Kidney epithelial cell (primary cell): ENCODE data around the gene C19orf53. TPM values are rescaled to one million over a fixed set of nuclear protein-coding genes. Genes with fewer than 3 reads are reported as not detected.
"Not testable (repeated sequence)": the region's sequence is repeated elsewhere in the genome, so short reads cannot be mapped to it uniquely, and the experiment has no call there.

Source experiments
- DNase-seq: peaks from one replicate; pipeline ENCODE4 v3.0.0-alpha.2; 2010; ENCODE audit warnings: low read depth
- H3K27me3 ChIP-seq: 2 replicates; pipeline ENCODE4 v1.6.0; 2011; ENCODE audit warnings: low read length; ENCODE audit not compliant: control insufficient read depth, insufficient read depth
- H3K36me3 ChIP-seq: 2 replicates; pipeline ENCODE4 v1.5.1; 2011; ENCODE audit warnings: low read length; ENCODE audit not compliant: control insufficient read depth, insufficient read depth
- H3K4me3 ChIP-seq: 2 replicates; pipeline ENCODE4 v1.5.1; 2011; ENCODE audit warnings: low read depth, mild to moderate bottlenecking, control low read depth, low read length
- total RNA-seq: library from RNA; depleted of rRNA; stranded (reverse); fragments of >200 nt; gene quantifications from 2 replicates; pipeline ENCODE4 v1.2.3, GENCODE V29; 2015
- TF ChIP-seq, protein P1 (sequence below): IDR thresholded peaks from 2 replicates; pipeline ENCODE4 v1.5.1; 2011; ENCODE audit warnings: mild to moderate bottlenecking, moderate library complexity, low read length, control low read depth, inconsistent platforms; ENCODE audit not compliant: insufficient read depth, poor library complexity, severe bottlenecking

C19orf53 gene
- total RNA-seq, 1 donor from 2014 or later: 203 TPM

DNA sequence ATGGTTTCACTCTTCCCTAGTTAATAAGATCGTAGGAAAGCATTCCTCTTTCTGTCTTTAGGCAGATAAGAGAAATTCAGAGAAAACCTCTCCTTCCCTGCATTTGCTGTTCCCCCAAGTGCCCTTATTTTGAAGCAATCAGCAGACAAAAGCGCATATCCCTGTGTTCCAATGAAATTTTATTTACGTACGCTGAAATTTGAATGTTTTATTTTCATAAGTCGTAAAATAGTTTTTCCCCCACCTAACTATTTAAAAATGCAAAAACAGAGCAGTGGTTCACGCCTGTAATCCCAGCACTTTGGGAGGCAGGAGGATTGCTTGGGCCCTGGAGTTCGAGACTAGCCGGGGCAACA is 27.2 kb upstream of the C19orf53 start:
- no peaks in the 10 kb centered on the region for H3K27me3 ChIP-seq
- DNase-seq: no peak
- TF ChIP-seq, protein P1, sequence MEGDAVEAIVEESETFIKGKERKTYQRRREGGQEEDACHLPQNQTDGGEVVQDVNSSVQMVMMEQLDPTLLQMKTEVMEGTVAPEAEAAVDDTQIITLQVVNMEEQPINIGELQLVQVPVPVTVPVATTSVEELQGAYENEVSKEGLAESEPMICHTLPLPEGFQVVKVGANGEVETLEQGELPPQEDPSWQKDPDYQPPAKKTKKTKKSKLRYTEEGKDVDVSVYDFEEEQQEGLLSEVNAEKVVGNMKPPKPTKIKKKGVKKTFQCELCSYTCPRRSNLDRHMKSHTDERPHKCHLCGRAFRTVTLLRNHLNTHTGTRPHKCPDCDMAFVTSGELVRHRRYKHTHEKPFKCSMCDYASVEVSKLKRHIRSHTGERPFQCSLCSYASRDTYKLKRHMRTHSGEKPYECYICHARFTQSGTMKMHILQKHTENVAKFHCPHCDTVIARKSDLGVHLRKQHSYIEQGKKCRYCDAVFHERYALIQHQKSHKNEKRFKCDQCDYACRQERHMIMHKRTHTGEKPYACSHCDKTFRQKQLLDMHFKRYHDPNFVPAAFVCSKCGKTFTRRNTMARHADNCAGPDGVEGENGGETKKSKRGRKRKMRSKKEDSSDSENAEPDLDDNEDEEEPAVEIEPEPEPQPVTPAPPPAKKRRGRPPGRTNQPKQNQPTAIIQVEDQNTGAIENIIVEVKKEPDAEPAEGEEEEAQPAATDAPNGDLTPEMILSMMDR: no peak
- no peaks in the 10 kb centered on the region for H3K36me3 ChIP-seq
- peak overlapping the region; percentile 17 for H3K4me3 ChIP-seq

GRCh38 chr19:13748169-13748828 is 26.0 kb upstream of the C19orf53 start:
- TF ChIP-seq, protein P1: no peak
- DNase-seq: no peak
- peak overlapping the region; percentile 75 for H3K4me3 ChIP-seq
- H3K36me3 ChIP-seq: no peaks in the 10 kb centered on the region
- no peaks in the 10 kb centered on the region for H3K27me3 ChIP-seq

DNA sequence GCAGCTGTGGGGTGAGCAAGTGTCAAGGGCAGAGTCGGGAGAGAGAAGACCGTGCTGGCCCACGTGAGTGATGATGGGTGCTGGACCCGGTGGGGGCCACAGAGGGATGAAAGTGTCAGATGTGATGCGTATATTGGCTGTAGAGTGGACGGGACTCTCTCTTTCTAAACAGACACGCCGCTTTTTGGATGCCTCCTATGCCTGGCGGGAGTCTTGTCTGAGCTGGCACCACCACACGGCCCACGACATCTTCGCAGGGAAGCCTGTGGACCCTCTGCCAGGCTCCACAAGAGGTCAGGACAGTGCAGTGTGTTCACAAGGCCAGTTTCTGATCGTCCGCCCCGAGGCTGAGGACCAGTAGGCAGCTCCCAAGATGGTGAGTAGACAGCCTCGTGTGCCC is 22.8 kb upstream of the C19orf53 start:
- TF ChIP-seq, protein P1: no peak
- Histone ChIP-seq H3K36me3 (peaks cover 1% of the 10 kb centered on the region), H3K27me3 (no peaks in the 10 kb centered on the region), H3K4me3 (no peak overlapping the region)
- DNase-seq: no peak

DNA sequence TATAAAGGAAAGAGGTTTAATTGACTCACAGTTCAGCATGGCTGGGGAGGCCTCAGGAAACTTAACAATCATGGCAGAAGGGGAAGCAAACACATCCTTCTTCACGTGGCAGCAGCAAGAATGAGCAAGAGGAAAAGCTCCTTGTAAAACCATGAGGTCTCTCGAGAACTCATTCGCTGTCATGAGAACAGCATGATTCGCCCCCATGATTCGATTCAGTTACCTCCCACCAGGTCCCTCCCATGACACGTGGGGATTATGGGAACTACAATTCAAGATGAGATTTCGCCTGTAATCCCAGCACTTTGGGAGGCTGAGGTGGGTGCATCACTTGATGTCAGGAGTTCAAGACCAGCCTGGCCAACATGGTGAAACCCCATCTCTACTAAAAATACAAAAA is 20.6 kb upstream of the C19orf53 start:
- H3K36me3 ChIP-seq, DNase-seq, H3K27me3 ChIP-seq, H3K4me3 ChIP-seq: not testable (repeated sequence)

- Histone ChIP-seq H3K4me3 (no peak overlapping the region), H3K36me3 (peaks cover 4% of the 10 kb centered on the region), H3K27me3 (no peaks in the 10 kb centered on the region)
- TF ChIP-seq, protein P1: no peak
- no peak for DNase-seq
These were observed 18.0 kb upstream of the C19orf53 start for GRCh38 chr19:13756210-13756609.

- H3K36me3 ChIP-seq: peaks cover 6% of the 10 kb centered on the region
- TF ChIP-seq, protein P1: no peak
These were observed 16.2 kb upstream of the C19orf53 start for GRCh38 chr19:13757805-13758772.

More at GRCh38 chr19:13757805-13758772, 16.2 kb upstream of the C19orf53 start:
- DNase-seq: no peak
- no peak overlapping the region for H3K4me3 ChIP-seq
- H3K27me3 ChIP-seq: no peaks in the 10 kb centered on the region
